Astrocyte (in vitro differentiated cells and primary cell): Measurements from ENCODE around the gene CIAO3.

Experiments used
- EZH2 ChIP-seq: IDR thresholded peaks from 2 replicates; pipeline ENCODE4 v1.6.1; 2012; ENCODE audit warnings: mild to moderate bottlenecking, low read length, inconsistent platforms; ENCODE audit not compliant: insufficient read depth
- TF ChIP-seq, protein P1 (sequence below): IDR thresholded peaks from 2 replicates; pipeline ENCODE4 v1.5.1; 2011; ENCODE audit warnings: low read depth, mild to moderate bottlenecking, inconsistent platforms, low read length, moderate library complexity; ENCODE audit not compliant: insufficient read depth

- TF ChIP-seq, protein P1, sequence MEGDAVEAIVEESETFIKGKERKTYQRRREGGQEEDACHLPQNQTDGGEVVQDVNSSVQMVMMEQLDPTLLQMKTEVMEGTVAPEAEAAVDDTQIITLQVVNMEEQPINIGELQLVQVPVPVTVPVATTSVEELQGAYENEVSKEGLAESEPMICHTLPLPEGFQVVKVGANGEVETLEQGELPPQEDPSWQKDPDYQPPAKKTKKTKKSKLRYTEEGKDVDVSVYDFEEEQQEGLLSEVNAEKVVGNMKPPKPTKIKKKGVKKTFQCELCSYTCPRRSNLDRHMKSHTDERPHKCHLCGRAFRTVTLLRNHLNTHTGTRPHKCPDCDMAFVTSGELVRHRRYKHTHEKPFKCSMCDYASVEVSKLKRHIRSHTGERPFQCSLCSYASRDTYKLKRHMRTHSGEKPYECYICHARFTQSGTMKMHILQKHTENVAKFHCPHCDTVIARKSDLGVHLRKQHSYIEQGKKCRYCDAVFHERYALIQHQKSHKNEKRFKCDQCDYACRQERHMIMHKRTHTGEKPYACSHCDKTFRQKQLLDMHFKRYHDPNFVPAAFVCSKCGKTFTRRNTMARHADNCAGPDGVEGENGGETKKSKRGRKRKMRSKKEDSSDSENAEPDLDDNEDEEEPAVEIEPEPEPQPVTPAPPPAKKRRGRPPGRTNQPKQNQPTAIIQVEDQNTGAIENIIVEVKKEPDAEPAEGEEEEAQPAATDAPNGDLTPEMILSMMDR = no peak
- no peak for TF ChIP-seq EZH2
These were observed 26.0 kb downstream of the CIAO3 start, which contains the start of gene METRN for GRCh38 chr16:714558-715476.
